8988T (cell line): Measurements from ENCODE around the gene ZFP82.

Experiments used
- DNase-seq: peaks from one replicate; pipeline ENCODE4 v3.0.0; 2011

Gene ZFP82

DNA sequence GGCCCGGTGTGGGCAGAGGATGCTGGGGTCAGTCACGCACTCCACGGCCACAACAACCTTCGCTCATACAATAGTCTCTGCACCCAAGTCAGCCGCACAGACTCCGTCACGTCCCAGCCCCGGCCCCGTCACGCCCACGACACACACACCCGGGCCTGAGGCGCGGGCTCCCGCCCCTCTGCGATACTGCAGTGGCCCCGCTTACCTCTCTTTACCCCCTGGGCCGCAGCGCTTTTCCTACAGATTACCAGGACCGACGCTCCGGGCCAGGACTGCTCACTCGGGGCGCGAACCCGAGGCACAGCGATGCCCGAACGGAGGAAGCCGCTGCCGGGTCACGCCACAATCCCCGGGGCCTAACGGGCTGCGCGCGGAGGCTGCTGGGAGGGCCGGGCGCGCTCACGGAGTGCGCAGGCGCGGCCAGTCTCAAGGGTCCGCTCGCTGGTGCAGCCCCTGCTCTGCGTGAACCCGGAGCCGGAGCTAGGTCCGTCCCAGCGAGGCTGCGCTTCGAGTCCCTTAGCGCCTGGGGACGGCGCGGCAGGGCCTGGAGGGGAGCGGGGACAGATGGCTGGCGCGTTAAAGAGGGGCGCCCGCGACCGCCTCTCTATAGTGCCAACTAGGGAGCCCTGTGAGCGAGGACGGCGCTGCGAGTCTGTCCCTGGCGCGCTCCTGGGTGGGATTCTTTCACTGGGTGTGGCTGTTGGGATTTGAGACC lies at the start of gene ZFP82:
ZFP82 (minus strand) TSS at position 358 of the 715 bp plus-strand sequence. CDS start 8,855 bp downstream, outside the sequence.
- peak; percentile 99 for DNase-seq

DNA sequence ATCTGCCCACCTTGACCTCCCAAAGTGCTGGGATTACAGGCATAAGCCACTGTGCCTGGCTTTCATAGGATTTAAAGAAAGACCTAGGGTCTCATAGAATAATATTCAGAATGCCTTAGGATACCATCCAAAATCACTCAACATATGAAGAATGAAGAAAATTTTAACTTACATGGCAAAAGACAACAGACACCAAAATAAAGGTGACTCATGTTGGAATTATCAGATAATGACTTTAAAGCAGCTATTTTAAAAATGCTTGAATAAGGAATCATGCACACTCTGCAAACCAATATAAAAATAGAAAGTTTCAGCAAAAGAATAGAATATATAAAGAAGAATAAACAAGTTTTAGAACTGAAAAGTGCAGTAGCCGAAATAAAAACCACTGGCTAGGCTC lies 41.6 kb upstream of the ZFP82 start:
- no peak for DNase-seq

DNA sequence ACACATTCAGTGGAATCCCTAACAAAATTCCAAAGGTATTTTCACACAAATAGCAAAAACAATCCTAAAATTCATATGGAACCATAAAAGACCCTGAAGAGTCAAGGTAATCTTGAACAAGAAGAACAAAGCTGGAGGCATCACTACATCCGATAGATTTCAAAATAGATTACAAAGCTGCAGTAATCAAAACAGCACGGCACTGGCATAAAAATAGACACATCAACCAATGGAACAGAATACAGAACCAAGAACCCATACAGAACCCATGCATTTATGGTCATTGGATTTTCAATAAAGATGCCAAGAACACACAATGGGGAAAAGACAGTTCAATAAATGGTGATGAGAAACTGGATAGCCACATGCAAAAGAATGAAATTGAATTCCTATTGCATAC lies 38.4 kb upstream of the ZFP82 start:
- no peak for DNase-seq

DNA sequence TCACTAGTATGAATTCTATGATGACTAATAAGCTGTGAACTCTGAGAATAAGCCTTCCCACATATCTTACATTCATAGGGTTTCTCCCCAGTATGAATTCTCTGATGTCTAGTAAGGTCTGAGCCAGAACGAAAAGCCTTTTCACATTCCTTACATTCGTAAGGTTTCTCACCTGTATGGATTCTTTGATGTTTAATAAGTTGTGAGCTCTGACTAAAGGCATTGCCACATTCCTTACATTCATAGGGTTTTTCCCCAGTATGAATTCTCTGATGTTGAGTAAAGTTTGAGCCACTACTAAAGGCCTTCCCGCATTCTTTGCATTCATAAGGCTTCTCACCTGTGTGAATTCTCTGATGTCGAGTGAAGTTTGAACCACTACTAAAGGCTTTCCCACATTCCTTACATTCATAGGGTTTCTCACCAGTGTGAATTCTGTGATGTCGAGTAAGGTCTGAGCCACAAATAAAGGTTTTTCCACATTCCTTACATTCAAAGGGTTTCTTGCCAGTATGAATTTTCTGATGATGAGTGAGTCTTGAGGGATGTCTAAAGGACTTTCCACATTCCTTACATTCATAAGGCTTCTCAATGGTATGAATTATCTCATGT lies 30.7 kb upstream of the ZFP82 start:
- no peak for DNase-seq

DNA sequence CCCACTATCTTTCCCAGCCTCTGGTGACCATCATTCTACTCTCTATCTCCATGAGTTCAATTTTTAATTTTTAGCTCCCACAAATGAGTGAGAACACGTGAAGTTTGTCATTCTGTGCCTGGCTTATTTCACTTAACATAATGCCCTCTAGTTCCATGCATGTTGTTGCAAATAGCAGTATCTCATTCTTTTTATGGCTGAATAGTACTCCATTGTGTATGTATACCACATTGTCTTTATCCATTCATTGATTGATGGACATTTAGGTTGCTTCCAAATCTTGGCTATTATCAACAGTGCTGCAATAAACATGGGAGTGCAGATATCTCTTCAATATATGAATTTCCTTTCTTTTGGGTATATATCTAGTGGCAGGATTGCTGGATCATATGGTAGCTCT lies 22.9 kb upstream of the ZFP82 start:
- no peak for DNase-seq

DNA sequence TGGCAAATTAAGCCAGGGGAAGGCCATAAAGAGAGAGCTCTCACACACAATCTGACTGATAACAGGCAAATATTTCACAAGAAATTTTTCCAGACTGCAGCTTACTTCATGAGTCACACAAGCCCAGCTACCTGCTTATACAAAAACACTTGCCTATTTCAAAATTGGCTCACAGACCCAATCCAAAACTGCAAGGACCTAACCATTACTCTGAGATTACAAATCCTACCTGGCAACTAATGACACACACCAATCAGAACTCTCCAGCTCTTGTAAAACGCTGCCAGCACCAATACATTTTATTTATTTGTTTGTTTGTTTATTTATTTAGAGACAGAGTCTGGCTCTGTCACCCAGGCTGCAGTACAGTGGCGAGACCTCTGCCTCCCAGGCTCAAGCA lies 18.1 kb upstream of the ZFP82 start:
- DNase-seq: no peak

DNA sequence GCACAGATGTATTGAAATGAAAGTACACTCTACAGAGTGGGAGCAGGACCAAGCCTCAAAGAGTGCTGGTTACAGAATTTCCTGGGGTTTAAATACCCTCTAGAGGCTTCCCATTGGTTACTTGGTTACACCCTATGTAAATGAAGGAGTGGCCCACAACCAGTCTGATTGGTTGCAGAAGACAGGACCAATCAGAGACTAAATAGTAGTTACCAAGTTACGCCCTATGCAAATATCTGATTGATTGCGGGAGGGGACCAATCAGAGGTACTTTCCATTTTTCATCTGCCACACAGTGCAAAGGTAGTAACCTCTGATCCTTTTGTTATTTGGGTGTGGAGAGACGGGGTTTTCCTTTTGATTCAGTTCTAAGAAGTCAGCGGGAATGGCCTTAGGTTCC lies 5.5 kb upstream of the ZFP82 start:
- DNase-seq: no peak

DNA sequence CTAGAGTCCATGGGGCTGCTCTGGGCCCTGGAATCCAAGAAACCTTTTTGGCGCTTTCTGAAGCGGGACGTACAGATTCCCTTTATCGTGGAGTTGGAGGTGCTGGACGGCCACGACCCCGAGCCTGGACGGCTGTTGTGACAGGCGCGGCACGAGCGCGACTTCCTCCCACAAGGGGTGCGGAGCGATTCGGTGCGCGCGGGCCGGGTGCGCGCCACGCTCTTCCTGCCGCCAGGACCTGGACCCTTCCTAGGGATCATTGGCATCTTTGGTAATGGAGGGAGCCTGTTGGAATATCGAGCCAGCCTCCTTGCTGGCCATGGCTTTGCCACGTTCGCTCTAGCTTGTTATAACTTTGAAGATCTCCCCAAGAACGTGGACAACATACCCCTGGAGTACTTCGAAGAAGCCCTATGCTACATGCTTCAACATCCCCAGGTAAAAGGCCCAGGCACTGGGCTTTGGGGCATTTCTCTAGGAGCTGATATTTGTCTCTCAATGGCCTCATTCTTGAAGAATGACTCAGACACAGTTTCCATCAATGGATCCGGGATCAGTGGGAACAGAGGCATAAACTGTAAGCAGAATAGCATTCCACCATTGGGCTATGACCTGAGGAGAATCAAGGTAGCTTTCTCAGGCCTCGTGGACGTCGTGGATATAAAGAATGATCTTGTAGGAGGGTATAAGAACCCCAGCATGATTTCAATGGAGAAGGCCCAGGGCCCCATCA lies 3.5 kb upstream of the ZFP82 start:
- DNase-seq: peak; percentile 63

DNA sequence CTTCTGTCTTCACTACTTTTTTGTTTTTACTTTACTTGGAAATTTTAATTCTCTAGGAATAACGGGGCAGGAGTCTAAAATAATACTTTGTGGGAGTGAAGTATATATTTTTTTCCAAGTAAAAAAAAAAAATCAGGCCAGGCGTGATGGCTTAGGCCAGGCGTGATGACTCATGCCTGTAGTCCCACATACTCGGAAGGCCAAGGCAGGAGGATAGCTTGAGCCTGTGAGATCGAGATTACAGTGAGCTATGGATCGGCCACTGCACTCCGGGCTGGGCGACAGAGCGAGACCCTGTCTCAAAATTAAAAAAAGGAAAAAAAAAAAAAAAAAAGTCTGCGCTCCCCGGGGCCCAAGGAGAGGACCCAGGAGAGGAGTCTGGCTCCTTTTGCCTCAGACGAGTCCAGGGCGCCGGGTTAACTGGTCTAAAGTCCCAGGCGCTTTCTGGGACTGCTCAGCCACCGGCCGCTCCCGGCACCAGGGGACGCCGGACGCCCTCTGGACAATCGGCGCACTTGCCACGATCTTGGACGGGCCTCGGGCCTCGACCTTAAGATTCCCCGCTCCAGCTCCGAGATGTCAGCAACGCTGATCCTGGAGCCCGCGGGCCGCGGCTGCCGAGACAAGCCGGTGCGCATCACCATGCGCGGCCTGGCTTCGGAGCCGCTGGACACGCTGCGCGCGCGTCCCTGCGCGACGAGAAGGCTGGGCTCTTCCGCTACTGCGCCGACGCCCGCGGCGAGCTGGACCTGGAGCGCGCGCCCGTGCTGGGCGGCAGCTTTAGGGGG lies 2.7 kb upstream of the ZFP82 start:
- DNase-seq: no peak

DNA sequence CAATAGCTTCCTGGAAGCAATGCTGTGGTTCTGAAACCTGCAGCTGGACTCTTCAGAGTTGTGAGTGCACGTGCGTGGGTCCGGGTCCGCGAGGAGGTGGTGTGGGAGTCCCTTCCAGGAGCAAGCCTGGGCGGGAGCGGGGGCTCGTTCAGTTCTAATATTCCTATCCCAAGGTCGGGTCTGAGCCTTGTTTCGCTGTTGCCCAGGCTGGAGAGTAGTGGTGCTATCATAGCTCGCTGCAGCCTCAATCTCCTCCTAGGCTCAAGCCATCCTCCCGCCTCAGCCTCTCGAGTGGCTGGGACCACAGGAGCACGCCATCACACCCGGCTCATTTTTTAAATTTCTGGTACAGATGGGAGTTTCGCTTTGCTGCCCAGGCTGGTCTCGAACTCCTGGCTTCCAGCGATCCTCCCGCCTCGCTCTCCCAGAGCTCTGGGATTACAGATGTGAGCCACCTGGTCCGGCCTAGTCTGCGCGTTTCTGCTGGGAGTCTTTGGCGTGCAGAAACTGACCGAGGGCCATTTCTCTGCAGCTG lies 625 bp downstream of the ZFP82 start:
- DNase-seq: no peak

DNA sequence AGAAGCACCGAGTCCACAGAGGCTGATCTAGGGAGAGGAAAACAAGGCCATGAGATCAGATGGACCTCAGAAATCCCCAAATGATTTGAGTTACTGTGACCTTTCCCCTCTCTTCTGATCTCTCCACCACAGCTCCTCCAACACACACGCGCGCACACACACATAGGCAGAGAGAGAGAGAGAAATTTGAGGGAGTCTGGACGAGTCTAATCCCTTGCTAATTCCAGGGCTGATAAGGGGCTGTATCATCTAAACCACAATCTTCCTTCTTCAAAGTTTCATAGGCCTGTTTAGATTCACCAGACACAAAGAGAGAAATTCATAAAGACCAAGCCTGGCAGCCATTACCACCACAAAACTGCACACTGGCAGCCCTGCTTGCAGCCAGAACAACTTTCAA lies 8.6 kb downstream of the ZFP82 start:
- no peak for DNase-seq

DNA sequence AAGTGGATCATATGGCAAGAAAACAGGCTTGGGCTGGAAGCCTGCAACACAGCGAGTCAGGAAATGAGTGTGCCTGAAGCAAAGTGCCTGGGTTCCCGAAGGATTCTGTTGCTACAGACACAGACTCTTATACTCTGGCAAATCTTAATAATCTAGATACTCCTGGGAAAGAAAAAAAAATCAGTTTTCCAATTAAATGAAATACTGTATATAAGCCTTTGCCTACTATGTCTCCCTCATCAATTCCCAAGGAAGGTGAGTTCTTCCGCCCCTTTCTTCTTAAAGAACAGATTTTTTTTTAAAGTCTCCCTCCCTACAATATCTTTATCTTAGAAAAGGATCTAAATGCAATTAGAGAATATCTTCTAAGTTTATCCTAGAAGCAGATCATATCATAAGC lies 10.3 kb downstream of the ZFP82 start:
- DNase-seq: no peak

DNA sequence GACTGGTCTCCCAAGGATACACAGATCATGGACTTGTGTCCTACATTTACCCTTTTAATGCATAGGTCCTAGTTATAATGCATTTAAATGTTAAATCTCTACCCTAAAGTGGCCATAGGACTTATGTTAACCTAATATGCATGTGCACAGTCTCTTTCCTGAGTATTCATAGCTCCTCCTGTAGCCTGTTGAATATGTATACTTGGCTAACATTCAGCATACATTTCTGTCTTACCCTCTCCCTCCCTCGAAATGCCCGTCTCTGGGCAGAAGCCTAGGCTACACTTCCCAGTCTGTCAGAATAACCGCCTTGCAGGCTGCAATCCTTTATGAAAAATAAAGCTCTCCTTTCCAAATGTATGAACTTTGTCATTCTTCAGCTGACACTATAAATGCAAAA lies 13.9 kb downstream of the ZFP82 start:
- DNase-seq: no peak

DNA sequence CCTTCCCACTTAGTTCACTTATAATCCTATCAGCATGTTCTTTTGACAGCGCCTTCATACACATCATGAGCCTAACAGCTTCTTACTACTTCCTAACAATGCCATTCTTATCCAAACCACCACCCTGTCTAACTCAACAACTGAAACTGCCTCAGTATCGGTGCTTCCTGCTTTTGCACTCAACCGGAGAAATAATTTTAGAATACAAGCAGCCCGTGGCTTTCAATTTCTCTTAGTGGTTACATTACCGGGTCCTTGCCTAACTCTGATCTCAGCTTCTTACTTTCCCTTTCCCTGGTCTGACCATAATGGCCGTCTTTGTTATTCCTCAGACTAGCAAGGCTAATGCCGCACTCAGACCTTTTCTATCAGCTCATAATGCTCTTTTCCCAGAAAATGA lies 17.0 kb downstream of the ZFP82 start:
- DNase-seq: no peak

DNA sequence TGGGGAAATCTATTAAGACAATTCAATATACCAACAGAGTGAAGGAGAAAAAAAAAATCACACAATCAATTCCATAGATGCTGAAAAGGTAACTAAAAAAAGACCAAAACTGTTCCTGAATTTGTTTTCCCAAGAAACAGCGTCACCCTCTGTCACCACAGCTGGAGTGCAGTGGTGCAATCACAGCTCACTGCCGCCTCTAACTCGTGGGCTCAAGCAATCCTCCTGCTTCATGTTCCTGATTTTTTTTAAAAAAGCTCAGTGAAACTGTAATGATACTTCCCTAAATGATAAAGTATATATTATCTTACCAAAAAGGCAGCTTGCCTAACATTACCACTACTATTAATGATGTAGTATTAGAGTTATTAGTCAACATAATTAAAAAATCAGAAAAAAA lies 19.9 kb downstream of the ZFP82 start:
- DNase-seq: no peak

DNA sequence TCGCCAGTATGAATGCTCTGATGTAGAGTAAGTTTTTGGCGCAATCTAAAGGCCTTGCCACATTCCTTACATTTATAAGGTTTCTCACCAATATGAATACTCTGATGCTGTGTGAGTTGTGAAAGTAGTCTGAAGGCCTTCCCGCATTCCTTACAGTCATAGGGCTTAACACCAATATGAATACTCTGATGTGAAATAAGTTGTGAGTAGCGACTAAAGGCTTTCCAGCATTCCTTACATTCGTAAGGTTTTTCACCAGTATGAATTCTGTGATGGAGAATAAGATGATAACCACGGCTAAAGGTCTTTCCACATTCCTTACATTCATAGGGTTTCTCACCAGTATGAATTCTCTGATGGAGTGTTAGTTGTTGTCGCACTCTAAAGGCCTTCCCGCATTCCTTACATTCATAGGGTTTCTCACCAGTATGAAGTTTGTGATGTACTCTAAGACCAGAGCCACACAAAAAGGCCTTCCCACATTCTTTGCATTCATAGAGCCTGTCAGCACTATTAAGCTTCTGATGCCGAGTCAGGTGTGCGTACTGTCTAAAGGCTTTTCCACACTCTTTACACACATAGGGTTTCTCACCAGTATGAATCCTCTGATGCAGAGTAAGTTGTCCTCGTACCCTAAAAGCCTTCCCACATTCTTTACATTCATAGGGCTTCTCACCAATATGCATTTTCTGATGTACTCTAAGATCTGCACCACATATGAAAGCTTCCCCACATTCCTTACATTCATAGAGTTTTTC lies 25.3 kb downstream of the ZFP82 start:
- no peak for DNase-seq

DNA sequence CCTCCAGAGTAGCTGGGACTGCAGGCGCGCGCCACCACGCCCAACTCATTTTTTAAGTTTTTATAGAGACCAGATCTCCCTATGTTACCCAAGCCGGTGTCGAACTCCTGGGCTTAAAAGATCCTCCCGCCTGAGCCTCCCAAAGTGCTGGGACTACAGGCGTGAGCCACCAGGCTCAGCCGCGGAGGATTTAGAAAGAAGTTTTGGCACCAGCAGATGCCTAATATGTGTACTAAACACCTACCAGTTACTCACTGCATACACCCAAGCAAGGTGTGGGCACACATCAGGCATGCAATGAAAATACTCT lies 39.0 kb downstream of the ZFP82 start:
- no peak for DNase-seq

DNA sequence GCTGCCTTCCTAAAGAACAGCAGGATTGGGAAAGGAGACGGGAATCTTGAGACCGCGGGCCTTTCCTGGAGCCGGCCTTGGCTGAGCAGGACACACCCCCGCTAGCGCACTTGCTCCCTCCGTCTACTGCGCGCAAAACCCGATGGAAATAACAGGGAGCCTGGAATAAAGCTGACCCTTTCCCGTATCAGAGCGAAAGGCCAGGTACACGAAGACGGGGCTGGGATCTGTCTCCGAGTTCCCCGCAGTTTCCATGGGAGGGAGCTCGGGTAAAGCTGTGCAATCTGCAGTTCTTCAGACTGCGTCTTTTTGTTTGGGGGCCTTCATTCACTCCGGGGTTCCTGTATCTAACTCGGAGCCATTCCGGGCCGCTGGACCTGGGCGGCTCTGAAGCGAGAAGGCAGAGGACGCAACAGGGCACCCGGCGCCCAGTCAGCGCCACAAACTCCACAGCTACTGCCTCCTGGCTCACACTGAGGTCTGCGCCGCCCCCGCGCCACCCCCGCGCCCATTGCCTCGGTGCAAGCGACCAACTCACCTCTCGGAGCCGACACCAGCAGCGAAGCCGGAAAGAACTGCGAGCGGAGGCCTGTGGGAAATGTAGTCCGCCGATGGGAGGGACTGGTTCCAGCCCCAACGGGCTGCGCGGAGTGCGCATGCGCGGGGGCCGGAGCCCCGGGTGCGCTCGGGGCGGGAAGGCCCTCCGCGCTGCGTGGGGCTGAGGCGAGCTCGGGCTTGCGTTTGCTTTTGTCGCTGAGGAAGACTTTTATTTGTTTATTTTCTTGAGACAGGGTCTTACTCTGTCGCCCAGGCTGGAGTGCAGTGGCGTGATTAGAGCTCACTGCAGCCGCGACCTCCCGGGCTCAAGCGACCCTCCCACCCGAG lies 39.6 kb downstream of the ZFP82 start, which contains the start of gene ZFP14:
ZFP14 (minus strand) TSS at position 577 of the 885 bp plus-strand sequence. CDS start 11,309 bp downstream, outside the sequence.
- DNase-seq: peak; percentile 99

DNA sequence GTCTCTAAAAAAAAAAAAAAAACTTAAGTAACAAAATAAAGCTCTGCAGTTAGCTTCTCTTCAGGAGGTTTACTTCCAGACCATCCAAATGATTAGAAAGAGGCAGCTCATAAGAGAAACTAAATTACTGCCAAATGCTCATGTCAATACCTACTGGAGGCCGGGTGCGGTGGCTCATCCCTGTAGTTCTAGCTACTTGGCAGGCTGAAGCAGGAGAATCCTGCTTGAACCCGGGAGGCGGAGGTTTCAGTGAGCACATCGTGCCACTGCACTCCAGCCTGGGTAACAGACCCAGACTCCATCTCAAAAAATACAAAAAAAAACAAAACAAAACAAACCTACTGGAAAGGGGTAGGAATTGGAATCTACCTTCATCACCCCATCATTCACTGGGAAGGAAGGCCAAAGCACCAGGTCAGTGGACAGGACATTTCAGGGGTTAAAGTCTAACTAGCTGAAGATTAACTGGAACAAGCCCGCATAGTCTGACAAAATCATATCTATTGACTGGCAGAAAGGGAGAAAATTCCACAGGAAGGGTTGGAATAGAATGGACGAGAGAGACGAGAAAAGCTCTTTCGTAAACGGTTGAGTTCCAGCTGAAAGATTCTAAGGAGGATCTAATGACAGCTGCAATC lies 40.8 kb downstream of the ZFP82 start:
- no peak for DNase-seq

DNA sequence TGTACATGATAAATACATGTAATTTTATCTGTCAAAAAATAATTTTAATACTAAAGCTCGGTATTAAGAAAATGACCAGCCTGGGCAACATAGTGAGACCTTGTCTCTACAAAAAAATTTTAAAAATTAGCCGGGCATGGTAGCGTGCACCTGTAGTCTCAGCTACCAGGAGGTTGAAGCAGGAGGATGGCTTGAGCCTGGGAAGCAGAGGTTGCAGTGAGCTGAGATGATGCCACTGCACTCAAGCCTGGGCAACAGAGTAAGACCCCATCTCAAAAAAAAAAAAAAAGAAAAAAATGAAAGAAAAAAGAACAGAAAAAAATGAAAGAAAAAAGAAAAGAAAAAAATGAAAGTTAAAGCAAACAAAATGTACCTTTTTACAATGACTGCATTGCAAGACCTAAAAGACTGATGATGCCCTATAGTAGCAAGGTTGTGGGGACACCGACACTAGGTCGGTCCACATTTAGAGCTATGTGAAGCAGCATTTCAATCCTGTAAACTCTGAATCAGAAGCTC lies 44.7 kb downstream of the ZFP82 start:
- no peak for DNase-seq

DNA sequence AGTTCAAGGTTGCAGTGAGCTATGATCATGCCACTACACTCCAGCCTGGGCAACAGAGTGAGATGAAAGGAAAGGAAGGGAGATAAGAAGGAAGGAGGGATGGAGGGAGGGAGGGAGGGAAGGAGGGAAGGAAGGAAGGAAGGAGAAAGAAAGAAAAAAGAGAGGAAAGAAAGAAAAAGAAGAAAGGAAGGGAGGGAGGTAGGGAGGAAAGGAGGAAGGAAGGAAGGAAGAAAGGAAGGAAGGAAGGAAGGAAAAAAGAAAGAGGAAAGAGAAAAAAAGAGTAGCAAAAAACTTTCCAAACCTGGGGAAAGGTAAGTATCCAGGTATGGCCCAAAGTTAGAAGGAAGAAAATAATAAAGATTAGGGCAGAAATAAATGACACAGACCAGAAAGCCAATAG lies 46.6 kb downstream of the ZFP82 start:
- no peak for DNase-seq
